ENCODE results near the gene PCDH19. TPM values are rescaled to one million over a fixed set of nuclear protein-coding genes. Genes with fewer than 3 reads are reported as not detected.

Gene PCDH19
- total RNA-seq, 1 donor from 2014 or later = 0.17 TPM

GRCh38 chrX:100379388-100379986 lies 30.6 kb downstream of the PCDH19 start:
- no peak for ATAC-seq
- intact Hi-C loops (cut with DNase I) = no loop called here
- TF ChIP-seq CTCF (IDR thresholded peaks at IDR 0.05) = peak; percentile 42

GRCh38 chrX:100377826-100378225 lies 32.2 kb downstream of the PCDH19 start:
- Histone ChIP-seq H3K36me3 (no peaks in the 10 kb centered on the region), H3K27ac (no peak overlapping the region), H3K27me3 (no peaks in the 10 kb centered on the region), H3K9me3 (no peaks in the 10 kb centered on the region), H3K4me1 (no peaks in the 10 kb centered on the region), H3K4me3 (no peak overlapping the region)
- no peak for ATAC-seq
- no peak for TF ChIP-seq CTCF (IDR thresholded peaks at IDR 0.05)
- intact Hi-C loops (cut with DNase I) = no loop called here
- no peak for DNase-seq

More at GRCh38 chrX:100379388-100379986, 30.6 kb downstream of the PCDH19 start:
- H3K27me3 ChIP-seq = no peaks in the 10 kb centered on the region
- DNase-seq = no peak
- H3K36me3 ChIP-seq = no peaks in the 10 kb centered on the region
- H3K4me3 ChIP-seq = no peak overlapping the region
- no peaks in the 10 kb centered on the region for H3K4me1 ChIP-seq
- no peaks in the 10 kb centered on the region for H3K9me3 ChIP-seq
- H3K27ac ChIP-seq = no peak overlapping the region

GRCh38 chrX:100376576-100376975 lies 33.5 kb downstream of the PCDH19 start:
- intact Hi-C loops (cut with DNase I) = no loop called here
- no peak for TF ChIP-seq CTCF (IDR thresholded peaks at IDR 0.05)
- Histone ChIP-seq H3K27ac (no peak overlapping the region), H3K9me3 (no peaks in the 10 kb centered on the region), H3K36me3 (no peaks in the 10 kb centered on the region), H3K4me1 (no peaks in the 10 kb centered on the region), H3K4me3 (no peak overlapping the region), H3K27me3 (no peaks in the 10 kb centered on the region)
- ATAC-seq (no peak), DNase-seq (no peak)

GRCh38 chrX:100373673-100374072 lies 36.4 kb downstream of the PCDH19 start:
- Histone ChIP-seq H3K4me1 (no peaks in the 10 kb centered on the region), H3K27ac (no peak overlapping the region), H3K27me3 (no peaks in the 10 kb centered on the region), H3K9me3 (no peaks in the 10 kb centered on the region), H3K36me3 (no peaks in the 10 kb centered on the region), H3K4me3 (no peak overlapping the region)
- ATAC-seq (no peak), DNase-seq (no peak)
- TF ChIP-seq CTCF (IDR thresholded peaks at IDR 0.05) = no peak
- intact Hi-C loops (cut with DNase I) = no loop called here

- TF ChIP-seq CTCF (IDR thresholded peaks at IDR 0.05) = peak; percentile 26
- DNase-seq (no peak), ATAC-seq (peak; percentile 46)
- H3K4me3 ChIP-seq = no peak overlapping the region
- no peaks in the 10 kb centered on the region for H3K27me3 ChIP-seq
- H3K9me3 ChIP-seq = no peaks in the 10 kb centered on the region
- no peaks in the 10 kb centered on the region for H3K36me3 ChIP-seq
- no peaks in the 10 kb centered on the region for H3K4me1 ChIP-seq
- no peak overlapping the region for H3K27ac ChIP-seq
- intact Hi-C loops (cut with DNase I) = no loop called here
Observed at GRCh38 chrX:100368167-100368566, 41.9 kb downstream of the PCDH19 start.

GRCh38 chrX:100363896-100364295 lies 46.2 kb downstream of the PCDH19 start:
- Histone ChIP-seq H3K36me3 (no peaks in the 10 kb centered on the region), H3K27ac (no peak overlapping the region), H3K4me1 (no peaks in the 10 kb centered on the region), H3K4me3 (no peak overlapping the region), H3K9me3 (no peaks in the 10 kb centered on the region), H3K27me3 (no peaks in the 10 kb centered on the region)
- no peak for ATAC-seq
- intact Hi-C loops (cut with DNase I) = no loop called here
- DNase-seq = no peak
- TF ChIP-seq CTCF (IDR thresholded peaks at IDR 0.05) = no peak

Data from upper lobe of right lung (tissue), 1 donor.